CD14-positive monocyte (primary cell): ENCODE measurements around the gene HERC2. TPM values are rescaled to one million over a fixed set of nuclear protein-coding genes. Genes with fewer than 3 reads are reported as not detected.
A peak's percentile ranks its signal among the peaks of the same experiment; 100 is the strongest.

Source experiments
- DNase-seq, 3 donors: peaks; one replicate each; pipeline ENCODE4 v3.0.0-alpha.2; 2011 to 2022
- H2AFZ ChIP-seq: 2 replicates; pipeline ENCODE4 v1.6.0; 2012; ENCODE audit warnings: mild to moderate bottlenecking, low read depth, low read length, inconsistent platforms; ENCODE audit not compliant: insufficient read depth, poor library complexity, severe bottlenecking
- H3K27ac ChIP-seq, 2 donors: 1 replicate in 1 of 2; 2 replicates in 1 of 2; pipeline ENCODE4 v1.5.1; 2012 to 2013; ENCODE audit warnings: low read length in 2 of 2, control low read depth in 1 of 2, inconsistent platforms in 1 of 2, low read depth in 1 of 2, mild to moderate bottlenecking in 1 of 2
- H3K27me3 ChIP-seq, 2 donors: one replicate each; pipeline versions ENCODE4 v1.6.0 to v1.6.1; 2011 to 2013; ENCODE audit warnings: low read length in 2 of 2; ENCODE audit not compliant: control insufficient read depth in 2 of 2, insufficient read depth in 2 of 2
- H3K36me3 ChIP-seq, 2 donors: replicated peaks in 1 of 2; 1 replicate in 1 of 2; 2 replicates in 1 of 2; pipeline versions ENCODE4 v1.5.1 to v1.6.1; 2012 to 2013; ENCODE audit warnings: low read length in 2 of 2, control low read depth in 1 of 2, inconsistent platforms in 1 of 2, mild to moderate bottlenecking in 1 of 2; ENCODE audit not compliant: insufficient read depth in 2 of 2, control insufficient read depth in 1 of 2
- H3K4me1 ChIP-seq, 2 donors: 1 replicate in 1 of 2; 2 replicates in 1 of 2; pipeline versions ENCODE4 v1.5.1 to v1.6.1; 2012 to 2013; ENCODE audit warnings: low read length in 2 of 2, control low read depth in 1 of 2, inconsistent platforms in 1 of 2, mild to moderate bottlenecking in 1 of 2, moderate library complexity in 1 of 2; ENCODE audit not compliant: insufficient read depth in 2 of 2, control insufficient read depth in 1 of 2
- H3K4me2 ChIP-seq: replicated peaks from 2 replicates; pipeline ENCODE3; 2012; ENCODE audit warnings: low read length, moderate library complexity, mild to moderate bottlenecking; ENCODE audit not compliant: poor library complexity, severe bottlenecking; ENCODE audit errors: extremely low read depth
- H3K4me3 ChIP-seq, 3 experiments: fragments of 200-600 bp in 1 of 3; sonication (generic) in 1 of 3; replicated peaks in 1 of 3; 1 replicate in 2 of 3; 2 replicates in 1 of 3; pipeline ENCODE4 v1.5.1; 2011 to 2013; ENCODE audit warnings: low read length in 3 of 3, mild to moderate bottlenecking in 3 of 3, control low read depth in 2 of 3, low read depth in 2 of 3, inconsistent platforms in 1 of 3, moderate library complexity in 1 of 3
- H3K79me2 ChIP-seq: 2 replicates; pipeline ENCODE4 v1.6.0; 2012; ENCODE audit warnings: mild to moderate bottlenecking, control low read depth, inconsistent platforms, low read length, moderate library complexity; ENCODE audit not compliant: insufficient read depth
- H3K9ac ChIP-seq: 2 replicates; pipeline ENCODE4 v1.6.0; 2017; ENCODE audit warnings: low read length, mild to moderate bottlenecking; ENCODE audit not compliant: insufficient read depth, poor library complexity, severe bottlenecking
- H3K9me3 ChIP-seq, 2 donors: replicated peaks in 1 of 2; 1 replicate in 1 of 2; 2 replicates in 1 of 2; pipeline versions ENCODE4 v1.5.1 to v1.6.1; 2012 to 2013; ENCODE audit warnings: low read length in 2 of 2, control low read depth in 1 of 2; ENCODE audit not compliant: control insufficient read depth in 1 of 2, insufficient read depth in 1 of 2
- H4K20me1 ChIP-seq: 2 replicates; pipeline ENCODE4 v1.6.0; 2012; ENCODE audit warnings: mild to moderate bottlenecking, low read length, control low read depth, moderate library complexity; ENCODE audit not compliant: insufficient read depth
- H3K27ac Mint-ChIP-seq, 7 donors: one replicate each; pipeline ENCODE4 v1.8.0; 2020; ENCODE audit warnings: mild to moderate bottlenecking in 7 of 7, mixed read lengths in 7 of 7, moderate library complexity in 6 of 7, inconsistent platforms in 2 of 7
- H3K27me3 Mint-ChIP-seq, 3 donors: one replicate each; pipeline ENCODE4 v1.8.0; 2021 to 2022; ENCODE audit warnings: low read depth in 3 of 3, mild to moderate bottlenecking in 3 of 3, mixed read lengths in 3 of 3, moderate library complexity in 3 of 3, inconsistent platforms in 1 of 3
- H3K36me3 Mint-ChIP-seq, 2 donors: one replicate each; pipeline ENCODE4 v1.8.0; 2020; ENCODE audit warnings: mixed read lengths in 2 of 2, inconsistent platforms in 1 of 2, mild to moderate bottlenecking in 1 of 2
- H3K4me1 Mint-ChIP-seq: one replicate; pipeline ENCODE4 v1.8.0; 2020; ENCODE audit warnings: mild to moderate bottlenecking, mixed read lengths
- H3K4me3 Mint-ChIP-seq, 2 donors: one replicate each; pipeline ENCODE4 v1.8.0; 2020; ENCODE audit warnings: mild to moderate bottlenecking in 2 of 2, mixed read lengths in 2 of 2, moderate library complexity in 1 of 2
- H3K9me3 Mint-ChIP-seq, 7 donors: one replicate each; pipeline ENCODE4 v1.8.0; 2020 to 2022; ENCODE audit warnings: mixed read lengths in 7 of 7, mild to moderate bottlenecking in 6 of 7, moderate library complexity in 6 of 7, inconsistent platforms in 2 of 7
- WGBS: methylation state at CpG from one replicate; pipeline ENCODE4 v1.1.5; 2013; ENCODE audit warnings: missing lambda C conversion rate; ENCODE audit not compliant: insufficient coverage; 5-methylcytosine and 5-hydroxymethylcytosine counted together
- intact Hi-C, 2 donors: fragments of 100-400 bp; cut with micrococcal nuclease; formaldehyde crosslinking; loops; one replicate each; pipeline versions ENCODE4 v1.15.0 to v1.15.1; 2023
- polyA plus RNA-seq, 3 donors: library from polyadenylated mRNA; depleted of rRNA in 1 of 3; unstranded in 2 of 3; stranded (reverse) in 1 of 3; fragments of 300-500 nt in 2 of 3; fragments of >200 nt in 1 of 3; fragmentation: Illumina TruSeq in 2 of 3; gene quantifications; 1 replicate in 2 of 3; 2 replicates in 1 of 3; pipeline ENCODE4 v1.2.3, GENCODE V29; 2012 to 2021
- TF ChIP-seq, protein P1 (sequence below): fragments of 200-600 bp; IDR thresholded peaks from one replicate; pipeline ENCODE4 v1.8.0; 2022; ENCODE audit warnings: antibody characterized with exemption, mild to moderate bottlenecking

Gene HERC2
- polyA plus RNA-seq, 3 donors: 3.1 to 9.0 (median 4.7) TPM

DNA sequence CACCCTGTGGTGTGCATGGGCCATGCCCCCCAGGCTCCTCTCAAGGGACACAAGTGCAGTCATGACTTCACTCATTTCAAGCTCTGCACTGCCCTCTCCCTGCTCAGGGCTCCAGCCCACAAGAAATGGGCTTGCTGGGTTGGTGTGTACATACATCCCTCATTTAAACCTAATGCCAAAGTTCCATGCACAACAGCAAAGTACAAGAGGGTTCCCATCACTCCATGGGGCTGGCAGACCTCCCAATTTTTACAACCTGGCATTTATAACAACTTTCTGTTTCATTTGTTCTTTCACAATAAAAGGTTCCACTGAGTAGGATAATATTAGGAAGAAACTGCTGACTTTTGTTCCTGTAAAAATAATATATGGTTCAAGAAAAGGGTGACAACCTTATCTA lies 54.3 kb downstream of the HERC2 start:
- Histone ChIP-seq H3K36me3 (peaks cover 44 to 88% of the 10 kb centered on the region in 2 donors), H3K9me3 (no peaks in the 10 kb centered on the region), H3K4me3 (no peak overlapping the region), H3K27me3 (no peaks in the 10 kb centered on the region), H3K27ac (no peak overlapping the region), H3K79me2 (no peaks in the 10 kb centered on the region), H4K20me1 (no peaks in the 10 kb centered on the region), H3K4me2 (no peak overlapping the region), H3K4me1 (no peaks in the 10 kb centered on the region), H2AFZ (no peak overlapping the region), H3K9ac (no peak overlapping the region)
- Mint-ChIP-seq H3K27ac (peak overlapping the region in 1 of 7 donors; percentile 48), H3K9me3 (peaks cover 0 to 2% (median 0%) of the 10 kb centered on the region in 7 donors), H3K4me3 (no peak overlapping the region), H3K36me3 (peaks cover 66 to 88% of the 10 kb centered on the region in 2 donors), H3K27me3 (no peaks in the 10 kb centered on the region), H3K4me1 (no peaks in the 10 kb centered on the region)
- TF ChIP-seq, protein P1, sequence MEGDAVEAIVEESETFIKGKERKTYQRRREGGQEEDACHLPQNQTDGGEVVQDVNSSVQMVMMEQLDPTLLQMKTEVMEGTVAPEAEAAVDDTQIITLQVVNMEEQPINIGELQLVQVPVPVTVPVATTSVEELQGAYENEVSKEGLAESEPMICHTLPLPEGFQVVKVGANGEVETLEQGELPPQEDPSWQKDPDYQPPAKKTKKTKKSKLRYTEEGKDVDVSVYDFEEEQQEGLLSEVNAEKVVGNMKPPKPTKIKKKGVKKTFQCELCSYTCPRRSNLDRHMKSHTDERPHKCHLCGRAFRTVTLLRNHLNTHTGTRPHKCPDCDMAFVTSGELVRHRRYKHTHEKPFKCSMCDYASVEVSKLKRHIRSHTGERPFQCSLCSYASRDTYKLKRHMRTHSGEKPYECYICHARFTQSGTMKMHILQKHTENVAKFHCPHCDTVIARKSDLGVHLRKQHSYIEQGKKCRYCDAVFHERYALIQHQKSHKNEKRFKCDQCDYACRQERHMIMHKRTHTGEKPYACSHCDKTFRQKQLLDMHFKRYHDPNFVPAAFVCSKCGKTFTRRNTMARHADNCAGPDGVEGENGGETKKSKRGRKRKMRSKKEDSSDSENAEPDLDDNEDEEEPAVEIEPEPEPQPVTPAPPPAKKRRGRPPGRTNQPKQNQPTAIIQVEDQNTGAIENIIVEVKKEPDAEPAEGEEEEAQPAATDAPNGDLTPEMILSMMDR: no peak
- DNase-seq: no peak
- intact Hi-C loops: no loop called here

DNA sequence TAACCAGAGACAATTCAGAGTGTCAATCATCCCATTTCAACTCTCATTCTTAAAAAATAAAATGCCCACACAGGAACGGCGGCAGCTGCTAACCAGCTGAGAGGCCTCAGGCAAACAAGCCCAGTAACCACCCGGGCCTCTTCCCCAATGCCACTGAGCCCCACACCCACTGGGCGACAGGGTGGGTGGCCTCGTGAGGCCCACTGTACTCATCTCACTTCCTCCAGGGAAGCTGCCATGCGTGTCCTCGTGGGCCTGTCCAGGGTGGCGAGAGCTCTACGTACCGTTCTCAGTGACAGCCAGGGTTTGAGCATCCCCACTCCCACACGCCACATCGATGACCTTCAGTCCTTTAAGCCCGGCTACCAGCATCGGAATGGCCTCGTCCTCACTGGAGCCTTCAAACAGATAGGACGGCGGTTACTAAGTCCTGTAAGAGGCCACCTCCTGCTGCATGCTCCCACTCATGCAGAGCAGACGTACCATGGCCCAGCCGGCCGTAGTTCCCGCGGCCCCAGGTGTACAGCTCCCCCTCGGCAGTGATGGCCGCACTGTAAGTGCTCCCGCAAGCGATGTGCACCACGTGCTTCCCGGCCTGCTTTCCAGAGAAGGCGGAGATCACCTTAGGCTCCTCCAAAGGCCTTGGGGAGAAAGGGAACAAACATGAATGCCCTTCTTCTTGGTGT lies 56.5 kb downstream of the HERC2 start:
- 90% methylated on average over 24 of the region's 29 CpGs for WGBS
- Histone ChIP-seq H3K9ac (no peak overlapping the region), H3K4me1 (no peaks in the 10 kb centered on the region), H3K4me3 (no peak overlapping the region), H3K27me3 (no peaks in the 10 kb centered on the region), H3K4me2 (no peak overlapping the region), H3K9me3 (no peaks in the 10 kb centered on the region), H3K36me3 (peaks cover 50 to 89% of the 10 kb centered on the region in 2 donors), H3K27ac (no peak overlapping the region), H2AFZ (no peak overlapping the region), H3K79me2 (no peaks in the 10 kb centered on the region), H4K20me1 (no peaks in the 10 kb centered on the region)
- intact Hi-C loops: no loop called here
- no peak overlapping the region for H3K4me3 Mint-ChIP-seq
- peaks cover 68 to 88% of the 10 kb centered on the region in 2 donors for H3K36me3 Mint-ChIP-seq
- no peaks in the 10 kb centered on the region for H3K9me3 Mint-ChIP-seq
- TF ChIP-seq, protein P1: no peak
- no peak for DNase-seq
- no peaks in the 10 kb centered on the region for H3K27me3 Mint-ChIP-seq
- no peak overlapping the region for H3K27ac Mint-ChIP-seq
- no peaks in the 10 kb centered on the region for H3K4me1 Mint-ChIP-seq
